ENCODE results near the gene ILF3.

DNA sequence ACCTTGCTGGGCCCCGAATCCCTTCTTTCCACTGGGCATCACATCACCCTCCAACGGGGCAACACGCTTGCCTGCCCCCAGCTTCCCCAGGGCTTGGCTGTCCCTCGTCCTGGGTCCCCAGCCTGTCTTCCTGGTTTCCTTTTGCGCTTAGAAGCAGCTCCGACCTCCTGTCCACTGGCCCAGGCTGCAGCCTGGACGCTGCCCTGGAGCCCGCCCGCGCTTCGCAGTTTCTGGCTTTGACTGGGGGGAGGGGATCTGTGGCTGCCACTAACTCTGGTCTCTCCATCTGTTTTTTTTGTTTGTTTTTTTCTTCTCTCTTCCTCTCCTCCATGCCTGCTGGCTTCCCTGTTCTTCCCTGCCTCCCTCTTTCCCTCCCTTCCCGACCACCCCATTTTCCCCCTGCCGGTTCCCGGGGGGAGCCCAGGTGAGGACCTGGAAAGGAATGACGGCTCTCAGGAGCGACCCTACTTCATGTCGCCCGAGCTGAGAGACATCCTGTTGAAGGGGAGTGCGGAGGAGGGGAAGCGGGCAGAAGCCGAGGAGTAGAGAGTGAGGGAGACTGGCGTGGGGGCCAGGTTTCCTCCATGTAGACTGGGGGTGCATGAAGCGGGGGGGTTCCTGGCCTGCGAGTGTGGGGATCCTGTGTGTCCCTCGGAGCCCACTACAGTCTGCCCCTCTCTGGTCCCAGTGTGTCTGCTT is 11.5 kb upstream of the ILF3 start:
- TF ChIP-seq, protein P1, sequence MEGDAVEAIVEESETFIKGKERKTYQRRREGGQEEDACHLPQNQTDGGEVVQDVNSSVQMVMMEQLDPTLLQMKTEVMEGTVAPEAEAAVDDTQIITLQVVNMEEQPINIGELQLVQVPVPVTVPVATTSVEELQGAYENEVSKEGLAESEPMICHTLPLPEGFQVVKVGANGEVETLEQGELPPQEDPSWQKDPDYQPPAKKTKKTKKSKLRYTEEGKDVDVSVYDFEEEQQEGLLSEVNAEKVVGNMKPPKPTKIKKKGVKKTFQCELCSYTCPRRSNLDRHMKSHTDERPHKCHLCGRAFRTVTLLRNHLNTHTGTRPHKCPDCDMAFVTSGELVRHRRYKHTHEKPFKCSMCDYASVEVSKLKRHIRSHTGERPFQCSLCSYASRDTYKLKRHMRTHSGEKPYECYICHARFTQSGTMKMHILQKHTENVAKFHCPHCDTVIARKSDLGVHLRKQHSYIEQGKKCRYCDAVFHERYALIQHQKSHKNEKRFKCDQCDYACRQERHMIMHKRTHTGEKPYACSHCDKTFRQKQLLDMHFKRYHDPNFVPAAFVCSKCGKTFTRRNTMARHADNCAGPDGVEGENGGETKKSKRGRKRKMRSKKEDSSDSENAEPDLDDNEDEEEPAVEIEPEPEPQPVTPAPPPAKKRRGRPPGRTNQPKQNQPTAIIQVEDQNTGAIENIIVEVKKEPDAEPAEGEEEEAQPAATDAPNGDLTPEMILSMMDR (IDR thresholded peaks at IDR 0.05), result no peak
- TF ChIP-seq POLR2A (IDR thresholded peaks at IDR 0.05), result no peak
